CD4-positive, alpha-beta T cell treated with Interleukin-4 for 4 hours (primary cell): ENCODE measurements around the gene STUM.

ENCODE experiments used
- DNase-seq: peaks from one replicate; pipeline ENCODE4 v3.0.0-alpha.2; 2020

The STUM gene

DNA sequence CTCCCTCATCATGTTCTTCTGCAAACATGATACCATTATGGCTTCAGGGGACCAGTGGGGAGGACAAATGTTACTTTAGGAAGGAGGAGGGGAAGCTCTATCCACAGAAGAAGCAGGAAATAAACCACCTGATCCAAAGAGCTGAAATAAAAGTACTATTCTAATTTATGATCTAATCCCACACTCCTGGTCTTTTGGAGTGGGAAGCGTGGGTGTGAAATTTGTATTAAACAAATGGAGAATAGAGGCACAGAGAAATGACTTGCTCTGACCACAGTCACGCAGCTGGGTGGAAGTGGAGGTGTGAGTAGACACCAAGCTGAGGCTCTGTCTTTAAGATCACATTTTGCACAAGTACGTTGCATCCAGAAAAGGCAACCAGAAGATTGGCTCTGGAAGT lies 14.5 kb upstream of the STUM start:
- DNase-seq, result no peak

DNA sequence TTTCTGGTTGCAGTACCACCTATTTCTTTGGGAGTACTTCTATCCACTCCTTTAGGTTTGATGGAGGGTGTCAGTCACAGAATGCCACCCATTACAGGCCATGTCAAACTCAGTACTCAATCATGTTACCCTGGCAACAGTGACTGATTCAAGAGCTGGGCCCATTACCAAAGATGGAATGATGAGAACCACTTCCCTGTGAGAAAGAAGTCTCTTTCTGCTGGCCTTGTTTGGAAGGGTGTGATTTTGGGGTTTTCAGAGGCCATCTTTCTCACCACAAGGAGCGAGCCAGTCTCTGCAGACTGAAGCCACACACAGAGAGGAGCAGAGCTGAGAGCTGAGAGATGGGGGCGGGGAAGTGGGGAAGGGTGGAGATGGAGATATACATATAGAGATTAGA lies 13.9 kb upstream of the STUM start:
- DNase-seq, result no peak

DNA sequence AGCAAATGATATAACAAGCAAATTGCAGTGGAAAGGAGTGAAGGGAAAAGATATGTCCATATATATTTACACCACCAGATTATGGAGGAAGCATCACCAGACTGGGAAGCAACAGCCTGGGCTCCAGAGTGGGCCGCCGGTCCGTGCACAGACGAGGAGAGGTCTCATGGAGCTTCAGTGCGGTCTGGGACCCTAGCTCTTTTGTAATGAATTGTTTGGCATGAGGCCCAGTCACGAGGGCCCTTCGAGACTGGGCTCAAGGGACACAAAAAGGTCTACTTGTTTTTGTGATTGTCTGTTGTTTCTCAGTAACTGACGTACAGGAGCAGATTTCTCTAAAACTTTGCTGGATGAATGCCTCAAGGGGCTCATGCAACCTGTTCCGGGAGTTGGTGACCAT lies 12.9 kb upstream of the STUM start:
- DNase-seq, result no peak

- no peak for DNase-seq
Measured at GRCh38 chr1:226541231-226541630, 7.3 kb upstream of the STUM start.

DNA sequence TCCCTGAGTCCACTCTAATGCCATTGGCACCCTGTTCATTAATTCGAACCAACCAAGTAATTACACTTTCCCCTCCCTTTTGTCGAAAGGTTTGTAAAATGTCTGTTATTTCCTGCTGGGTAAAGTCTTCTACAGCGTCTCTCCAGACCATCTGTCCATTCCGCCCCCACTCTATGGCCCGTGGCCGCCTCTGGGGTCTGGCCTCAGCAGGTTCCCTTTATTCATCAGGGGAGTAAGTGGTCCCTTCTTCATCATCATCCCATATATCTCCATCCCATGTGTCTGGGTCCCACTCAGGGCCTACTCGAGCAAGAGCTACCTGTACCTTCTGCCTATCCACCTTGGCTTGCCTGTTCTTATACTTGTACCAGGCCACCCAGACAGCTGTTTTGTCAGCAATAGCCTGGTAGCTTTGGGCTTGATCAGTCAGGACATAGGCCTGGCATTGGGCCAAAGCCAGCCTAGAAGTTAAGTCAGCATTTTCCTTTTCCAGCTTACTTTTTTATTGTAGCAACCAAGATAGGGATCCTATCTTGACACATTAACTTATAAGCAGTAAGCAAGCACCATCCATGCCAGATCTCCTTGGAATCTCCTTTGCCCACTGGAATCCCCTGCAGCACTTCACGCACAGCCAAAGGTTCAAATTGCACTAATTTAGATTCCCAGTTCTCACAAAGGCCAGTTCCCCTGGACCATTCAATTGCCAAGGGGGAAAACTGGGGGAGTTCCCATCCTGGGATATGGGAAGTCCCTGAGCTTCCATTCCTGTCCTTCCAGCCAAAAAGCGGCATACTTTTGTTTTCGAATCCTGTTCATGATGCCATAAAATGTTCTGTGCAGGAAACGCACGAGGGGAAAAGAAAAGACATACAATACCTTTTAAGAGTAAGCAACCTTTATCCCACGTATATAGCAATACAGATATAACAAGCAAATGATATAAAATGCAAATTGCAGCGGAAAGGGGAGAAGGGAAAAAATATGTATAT lies 6.6 kb upstream of the STUM start:
- no peak for DNase-seq

DNA sequence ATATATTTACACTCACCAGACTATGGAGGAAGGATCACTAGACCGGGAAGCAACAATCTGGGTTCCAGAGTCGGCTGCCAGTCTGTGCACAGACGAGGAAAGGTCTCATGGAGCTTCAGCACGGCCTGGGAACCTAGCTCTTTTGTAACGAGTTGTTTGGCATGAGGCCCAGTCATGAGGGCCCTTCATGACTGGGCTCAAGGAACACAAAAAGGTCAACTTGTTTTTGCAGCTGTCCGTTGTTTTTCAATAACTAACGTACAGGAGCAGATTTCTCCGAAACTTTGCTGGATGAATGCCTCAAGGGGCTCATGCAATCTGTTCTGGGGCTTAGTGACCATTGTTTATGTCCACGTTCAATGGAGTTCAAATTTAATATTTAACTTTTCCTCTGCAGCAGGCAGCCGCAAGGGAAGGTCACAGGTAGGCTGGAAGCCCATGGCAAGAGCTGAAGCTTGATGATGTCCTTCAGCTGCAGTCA lies 5.9 kb upstream of the STUM start:
- DNase-seq, result no peak

- DNase-seq, result no peak
Measured at GRCh38 chr1:226545836-226546596, 2.5 kb upstream of the STUM start.

- no peak for DNase-seq
Measured at GRCh38 chr1:226546926-226547325, 1.6 kb upstream of the STUM start.

- DNase-seq, result peak; percentile 69
Measured at GRCh38 chr1:226547754-226548191, 791 bp upstream of the STUM start.

DNA sequence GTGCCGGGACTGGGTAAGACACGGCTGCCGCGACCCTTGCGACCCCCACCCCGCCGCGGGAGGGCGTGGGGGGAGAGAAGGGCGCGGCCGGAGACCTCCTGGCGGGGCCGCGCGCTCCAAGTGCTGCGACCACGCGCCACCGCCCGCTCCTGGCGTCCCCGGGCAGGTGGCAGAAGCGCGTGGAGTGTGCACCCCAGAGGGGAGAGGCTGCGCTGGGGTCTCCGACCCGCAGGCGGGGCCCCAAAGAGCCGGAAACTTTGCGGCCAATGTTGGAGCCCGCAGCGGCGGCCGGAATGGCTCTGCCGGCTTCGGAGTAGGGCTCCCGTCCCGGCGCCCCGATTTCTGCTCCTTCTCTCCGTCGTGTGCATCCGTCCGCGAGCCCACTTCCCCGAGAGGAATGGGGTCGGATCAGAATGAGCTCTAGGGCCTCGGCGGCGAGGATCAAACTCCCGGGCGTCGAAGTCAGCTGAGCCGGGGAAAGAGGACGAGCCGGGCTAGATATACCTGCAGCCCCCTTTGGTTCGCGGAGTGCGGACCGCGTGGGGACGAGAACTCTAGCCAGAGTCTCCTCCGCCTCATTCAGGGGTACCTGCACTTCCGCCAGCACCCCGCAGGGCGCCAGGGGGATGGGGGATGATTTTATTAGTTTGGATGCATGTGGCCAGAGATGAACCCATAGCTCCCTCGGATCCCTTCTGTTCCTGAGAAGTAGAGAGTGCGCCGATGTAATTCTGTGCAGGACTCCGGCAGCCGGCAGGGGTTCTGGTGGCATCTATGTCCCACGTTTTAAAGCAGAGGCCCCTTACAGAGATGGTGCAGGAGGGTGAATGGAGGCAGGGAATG lies 751 bp downstream of the STUM start:
- no peak for DNase-seq

DNA sequence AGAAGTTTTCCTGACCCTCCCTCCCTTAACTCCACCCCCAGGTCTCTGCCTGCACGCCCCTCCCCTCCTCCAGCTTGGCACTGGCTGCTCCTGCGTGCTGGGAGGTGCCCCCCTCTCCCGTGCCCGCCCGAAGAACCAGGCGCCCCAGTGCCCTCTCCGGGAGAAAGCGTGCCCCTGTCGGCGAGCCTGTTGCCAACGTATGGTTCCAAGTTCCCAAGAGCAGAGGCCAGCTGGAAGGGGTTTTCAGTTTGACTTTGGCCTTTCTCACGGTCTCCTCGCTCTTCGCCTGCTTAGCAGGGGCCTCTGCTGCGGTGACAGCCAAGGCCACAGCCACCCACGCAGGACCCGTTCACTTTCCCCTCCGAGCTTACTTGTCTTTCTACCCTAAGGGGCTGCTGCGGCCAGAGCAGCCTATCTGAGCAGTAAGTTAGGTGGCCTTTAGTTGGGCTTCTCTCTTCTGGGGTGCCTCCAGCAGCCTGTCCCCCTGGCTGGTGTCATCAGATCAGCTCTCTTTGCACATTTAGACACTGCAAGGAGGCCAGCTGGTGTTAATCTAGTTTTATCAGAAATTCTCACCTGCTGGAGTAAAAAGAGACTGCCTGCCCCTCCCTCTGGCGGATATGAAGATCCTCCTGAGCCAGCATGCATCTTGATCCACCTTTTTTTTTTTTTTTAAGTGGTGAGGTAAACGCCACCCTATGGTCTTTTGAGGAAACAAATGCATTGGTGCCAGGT lies 1.5 kb downstream of the STUM start:
- DNase-seq, result no peak

DNA sequence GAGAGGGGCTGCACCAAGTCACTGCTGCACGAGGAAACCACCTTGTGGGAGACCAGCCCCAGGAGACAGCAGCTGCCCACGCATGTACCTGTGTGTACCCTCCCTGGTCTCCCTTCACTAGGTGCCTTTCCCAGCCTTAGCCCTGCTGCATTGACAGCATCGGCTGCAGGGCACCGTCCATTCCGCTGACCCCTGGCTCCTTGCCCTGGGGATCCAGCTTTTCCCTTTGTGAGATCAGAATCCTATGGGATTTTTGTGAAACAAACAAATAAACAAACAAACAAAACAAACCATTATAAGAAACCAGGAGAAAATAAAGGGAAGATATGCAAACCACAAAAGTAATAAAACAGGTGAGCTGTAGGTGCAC lies 2.1 kb downstream of the STUM start:
- DNase-seq, result no peak

GRCh38 chr1:226551299-226551698 lies 2.7 kb downstream of the STUM start:
- no peak for DNase-seq

DNA sequence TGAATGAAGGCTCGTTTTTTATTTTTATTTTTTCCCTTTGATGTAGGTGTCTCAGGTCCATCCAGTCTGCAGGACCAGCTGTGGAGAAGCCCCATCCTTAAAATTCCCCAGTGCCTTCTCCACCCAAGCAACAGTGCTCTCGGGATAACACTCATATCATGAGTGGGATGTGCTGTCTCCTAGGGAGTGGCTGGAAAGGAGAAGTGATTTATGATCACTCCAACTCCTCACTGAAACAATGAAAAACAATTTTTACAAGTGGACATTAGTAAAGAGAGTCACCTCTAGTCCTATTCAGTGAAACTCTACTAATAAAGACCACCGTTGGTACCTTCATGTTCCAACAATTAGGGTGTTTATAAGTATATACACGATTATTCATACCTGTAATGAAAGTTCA lies 3.5 kb downstream of the STUM start:
- no peak for DNase-seq

- no peak for DNase-seq
Measured at GRCh38 chr1:226553266-226553923, 4.8 kb downstream of the STUM start.

- DNase-seq, result no peak
Measured at GRCh38 chr1:226553924-226554282, 5.3 kb downstream of the STUM start.

DNA sequence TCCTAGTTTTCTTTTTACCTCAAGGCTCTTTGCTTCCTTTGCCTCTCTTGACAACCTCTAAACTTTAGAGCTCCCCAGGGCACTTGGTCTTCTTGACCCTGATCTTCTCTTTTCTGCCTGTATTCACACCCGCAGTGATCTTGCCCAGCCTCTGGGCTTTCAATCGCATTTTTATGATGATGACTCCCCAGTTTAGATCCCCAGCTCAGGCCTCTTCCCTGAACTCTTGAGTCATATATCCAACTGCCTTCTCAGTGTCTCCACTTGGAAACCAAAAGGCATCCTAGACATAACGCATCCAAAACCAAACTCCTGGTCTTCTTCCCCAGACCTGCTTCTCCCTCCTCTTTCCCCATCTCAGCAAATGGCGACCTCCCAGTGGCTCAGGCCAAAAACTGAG lies 6.5 kb downstream of the STUM start:
- no peak for DNase-seq

DNA sequence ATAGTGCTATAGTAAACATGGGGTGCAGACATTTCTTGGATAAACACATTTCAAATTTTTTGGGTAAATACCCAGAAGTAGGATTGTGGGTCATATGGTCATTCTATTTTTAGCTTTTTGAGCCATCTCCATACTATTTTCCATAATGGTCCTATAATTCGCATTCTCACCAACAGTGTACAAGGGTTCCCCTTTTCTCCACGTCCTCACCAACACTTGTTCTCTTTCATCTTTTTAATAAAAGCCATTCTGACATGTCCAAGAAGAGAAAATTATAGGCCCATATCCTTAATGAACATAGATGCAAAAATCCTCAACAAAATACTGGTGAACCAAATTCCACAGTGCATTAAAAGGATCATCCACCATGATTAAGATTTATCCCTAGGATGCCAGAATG lies 8.9 kb downstream of the STUM start:
- DNase-seq, result no peak

DNA sequence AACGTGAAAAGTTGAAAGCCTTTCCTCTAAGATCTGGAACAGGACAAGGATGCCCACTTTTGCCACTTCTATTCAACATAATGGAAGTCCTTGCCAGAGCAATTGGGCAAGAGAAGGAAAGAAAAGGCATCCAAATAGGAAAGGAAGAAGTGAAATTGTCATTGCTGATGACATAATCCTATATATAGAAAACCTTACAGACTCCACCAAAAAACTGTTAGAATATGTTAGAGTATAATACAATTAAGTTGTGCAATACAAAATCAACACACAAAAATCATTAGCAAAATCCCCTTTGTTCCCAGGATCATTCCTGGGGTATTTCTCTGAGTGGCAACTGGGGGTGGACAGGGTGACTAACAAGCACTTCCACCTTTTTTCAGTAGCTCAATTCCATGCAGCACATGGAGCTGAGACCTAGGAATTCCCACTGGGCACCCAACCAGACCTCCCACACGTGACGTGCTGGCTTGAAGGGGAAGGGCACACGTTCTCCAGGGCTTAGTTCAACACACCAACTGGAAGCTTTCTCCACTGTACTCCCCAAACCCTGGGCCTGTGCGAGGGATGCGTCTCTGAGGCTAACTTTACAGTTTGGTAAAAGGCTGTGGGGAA lies 9.6 kb downstream of the STUM start:
- DNase-seq, result no peak

DNA sequence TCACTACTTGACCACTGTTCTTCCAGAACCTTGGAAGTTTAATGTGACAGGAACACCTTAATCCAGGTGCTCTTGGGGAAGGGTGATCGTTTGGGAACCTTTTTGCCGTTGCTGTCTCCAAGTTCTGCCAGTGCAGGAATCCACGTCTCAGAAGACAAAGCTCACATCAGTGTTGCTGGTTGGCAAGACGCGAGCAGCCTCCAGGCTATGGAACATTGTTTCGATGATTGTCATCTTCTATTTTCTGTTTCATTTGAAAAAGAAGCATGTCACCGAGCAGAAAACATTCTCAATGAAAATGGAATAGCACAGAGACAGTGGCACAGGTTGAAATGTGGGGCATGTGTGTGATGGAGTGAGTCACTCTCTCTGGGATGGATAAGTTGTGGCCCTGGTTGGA lies 11.7 kb downstream of the STUM start:
- no peak for DNase-seq

DNA sequence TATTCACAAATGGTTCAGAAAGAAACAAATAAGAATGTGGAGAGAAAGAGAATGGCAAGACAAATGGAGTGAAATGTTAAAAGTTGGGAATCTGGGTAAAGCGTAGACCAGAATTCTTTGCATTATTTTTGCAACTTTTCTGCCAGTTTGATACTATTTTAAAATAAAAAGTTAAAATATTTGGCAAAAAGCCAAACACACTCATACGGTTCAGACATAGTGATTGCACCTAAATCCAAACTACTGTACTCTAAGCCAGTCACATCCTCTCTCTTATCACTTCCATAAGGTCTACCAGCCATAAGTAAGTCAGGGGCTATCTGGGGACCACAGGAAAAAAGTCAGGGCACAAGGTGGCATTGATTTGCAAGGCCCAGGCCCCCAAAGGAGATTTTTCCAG lies 14.4 kb downstream of the STUM start:
- DNase-seq, result no peak
